H9 (cell line): Measurements from ENCODE around the gene CDC16. TPM values are rescaled to one million over a fixed set of nuclear protein-coding genes. Genes with fewer than 3 reads are reported as not detected.

Experiments used
- DNase-seq: peaks from one replicate; pipeline ENCODE4 v3.0.0-alpha.2; 2017
- H2AFZ ChIP-seq: one replicate; pipeline ENCODE4 v1.6.1; 2013; ENCODE audit warnings: mild to moderate bottlenecking, low read length, control low read depth, moderate library complexity
- H2AK5ac ChIP-seq: 2 replicates; pipeline ENCODE4 v1.6.1; 2013; ENCODE audit warnings: low read length, control low read depth, mixed read lengths; ENCODE audit not compliant: insufficient read length
- H2BK120ac ChIP-seq: one replicate; pipeline ENCODE4 v1.6.1; 2013; ENCODE audit warnings: low read depth, mild to moderate bottlenecking, low read length, control low read depth, inconsistent platforms; ENCODE audit not compliant: poor library complexity, severe bottlenecking
- H2BK12ac ChIP-seq: 2 replicates; pipeline ENCODE4 v1.6.1; 2013; ENCODE audit warnings: low read length, control low read depth, mixed read lengths, low read depth; ENCODE audit not compliant: insufficient read length
- H2BK15ac ChIP-seq: 2 replicates; pipeline ENCODE4 v1.6.1; 2013; ENCODE audit warnings: low read depth, low read length, control low read depth
- H2BK20ac ChIP-seq: one replicate; pipeline ENCODE4 v1.6.1; 2013; ENCODE audit warnings: low read depth, mild to moderate bottlenecking, low read length, control low read depth, inconsistent platforms; ENCODE audit not compliant: poor library complexity, severe bottlenecking
- H2BK5ac ChIP-seq: 2 replicates; pipeline ENCODE4 v1.6.1; 2013; ENCODE audit warnings: low read length, control low read depth, mixed read lengths; ENCODE audit not compliant: insufficient read length
- H3K14ac ChIP-seq: 2 replicates; pipeline ENCODE4 v1.6.1; 2013; ENCODE audit warnings: low read length, control low read depth; ENCODE audit not compliant: insufficient read depth
- H3K18ac ChIP-seq: 2 replicates; pipeline ENCODE4 v1.6.1; 2013; ENCODE audit warnings: low read depth, mild to moderate bottlenecking, mixed read lengths, low read length, control low read depth; ENCODE audit not compliant: insufficient read length
- H3K23ac ChIP-seq: 2 replicates; pipeline ENCODE4 v1.6.1; 2013; ENCODE audit warnings: low read length, control low read depth, mixed read lengths, low read depth; ENCODE audit not compliant: insufficient read length
- H3K23me2 ChIP-seq: 2 replicates; pipeline ENCODE4 v1.6.1; 2013; ENCODE audit warnings: low read depth, mild to moderate bottlenecking, mixed read lengths, low read length, control low read depth; ENCODE audit not compliant: insufficient read length, poor library complexity, severe bottlenecking
- H3K27ac ChIP-seq: 2 replicates; pipeline ENCODE4 v1.5.1; 2013; ENCODE audit warnings: low read length, control low read depth, mixed read lengths, low read depth; ENCODE audit not compliant: insufficient read length
- H3K27me3 ChIP-seq: 2 replicates; pipeline ENCODE4 v1.6.1; 2013; ENCODE audit warnings: low read length, control low read depth, inconsistent platforms; ENCODE audit not compliant: insufficient read depth
- H3K4ac ChIP-seq: 2 replicates; pipeline ENCODE4 v1.6.1; 2013; ENCODE audit warnings: low read depth, mild to moderate bottlenecking, control low read depth, inconsistent platforms, low read length, moderate library complexity
- H3K4me1 ChIP-seq: 2 replicates; pipeline ENCODE4 v1.6.1; 2013; ENCODE audit warnings: low read length, control low read depth, inconsistent platforms; ENCODE audit not compliant: insufficient read depth
- H3K4me2 ChIP-seq: 2 replicates; pipeline ENCODE4 v1.6.1; 2013; ENCODE audit warnings: low read length, control low read depth, mixed read lengths; ENCODE audit not compliant: insufficient read length, insufficient read depth
- H3K56ac ChIP-seq: 2 replicates; pipeline ENCODE4 v1.6.1; 2013; ENCODE audit warnings: low read depth, mild to moderate bottlenecking, mixed read lengths, low read length, control low read depth; ENCODE audit not compliant: insufficient read length
- H3K79me1 ChIP-seq: 2 replicates; pipeline ENCODE4 v1.6.1; 2013; ENCODE audit warnings: low read depth, mild to moderate bottlenecking, moderate library complexity, low read length, control low read depth, inconsistent platforms; ENCODE audit not compliant: insufficient read depth, poor library complexity, severe bottlenecking
- H3K79me2 ChIP-seq: 2 replicates; pipeline ENCODE4 v1.6.1; 2013; ENCODE audit warnings: low read length, control low read depth, inconsistent platforms; ENCODE audit not compliant: insufficient read depth
- H3K9ac ChIP-seq: 2 replicates; pipeline ENCODE4 v1.6.1; 2013; ENCODE audit warnings: low read length, control low read depth, mixed read lengths; ENCODE audit not compliant: insufficient read length; ENCODE audit errors: extremely low read depth
- H3K9me3 ChIP-seq: one replicate; pipeline ENCODE4 v1.6.1; 2013; ENCODE audit warnings: low read depth, low read length, inconsistent platforms; ENCODE audit not compliant: control insufficient read depth
- H3T11ph ChIP-seq: one replicate; pipeline ENCODE4 v1.6.1; 2013; ENCODE audit warnings: mild to moderate bottlenecking, low read length, control low read depth, inconsistent platforms
- H4K20me1 ChIP-seq: one replicate; pipeline ENCODE4 v1.6.1; 2013; ENCODE audit not compliant: control insufficient read depth, insufficient read length, insufficient read depth
- H4K5ac ChIP-seq: 2 replicates; pipeline ENCODE4 v1.6.1; 2013; ENCODE audit warnings: low read depth, mild to moderate bottlenecking, mixed read lengths, low read length, control low read depth; ENCODE audit not compliant: insufficient read length
- H4K8ac ChIP-seq: replicated peaks from 2 replicates; pipeline ENCODE4 v1.6.1; 2013; ENCODE audit warnings: low read length, control low read depth, mixed read lengths, low read depth; ENCODE audit not compliant: insufficient read length
- H4K91ac ChIP-seq: 2 replicates; pipeline ENCODE4 v1.6.1; 2013; ENCODE audit warnings: low read depth, mild to moderate bottlenecking, moderate library complexity, mixed read lengths, low read length, control low read depth; ENCODE audit not compliant: insufficient read length
- H3K27ac Mint-ChIP-seq, 3 experiments: 2 replicates in 2 of 3; 3 replicates in 1 of 3; pipeline ENCODE4 v1.8.0; 2020 to 2021; ENCODE audit warnings: mixed read lengths in 3 of 3, mild to moderate bottlenecking in 1 of 3, moderate library complexity in 1 of 3
- H3K27me3 Mint-ChIP-seq: 2 replicates; pipeline ENCODE4 v1.8.0; 2021; ENCODE audit warnings: low read depth, mild to moderate bottlenecking, moderate library complexity, mixed read lengths
- H3K36me3 Mint-ChIP-seq, 3 experiments: 2 replicates in 2 of 3; 3 replicates in 1 of 3; pipeline ENCODE4 v1.8.0; 2020 to 2021; ENCODE audit warnings: low read depth in 3 of 3, mixed read lengths in 3 of 3; ENCODE audit not compliant: insufficient read depth in 1 of 3
- H3K4me1 Mint-ChIP-seq, 2 experiments: 2 replicates each; pipeline ENCODE4 v1.8.0; 2020; ENCODE audit warnings: mixed read lengths in 2 of 2
- H3K4me3 Mint-ChIP-seq, 2 experiments: 2 replicates in 1 of 2; 3 replicates in 1 of 2; pipeline ENCODE4 v1.8.0; 2020 to 2021; ENCODE audit warnings: mild to moderate bottlenecking in 2 of 2, mixed read lengths in 2 of 2, moderate library complexity in 1 of 2
- H3K9me3 Mint-ChIP-seq, 2 experiments: 2 replicates in 1 of 2; 3 replicates in 1 of 2; pipeline ENCODE4 v1.8.0; 2020; ENCODE audit warnings: mild to moderate bottlenecking in 2 of 2, mixed read lengths in 2 of 2, moderate library complexity in 1 of 2
- WGBS: extraction: QIAGEN DNeasy Blood & Tissue Kit; methylation state at CpG from one replicate; pipeline ENCODE4 v1.1.7; 2013; ENCODE audit warnings: missing lambda C conversion rate, low lambda C conversion rate, mixed read lengths; ENCODE audit not compliant: insufficient read length; ENCODE audit errors: extremely low coverage; 5-methylcytosine and 5-hydroxymethylcytosine counted together
- total RNA-seq: library from RNA; stranded (reverse); gene quantifications from 2 replicates; pipeline ENCODE4 v1.2.1, GENCODE V29; 2021
- TF ChIP-seq, protein P1 (sequence below): fragments of 200-600 bp; sonication (generic); conservative IDR thresholded peaks from 3 replicates; pipeline ENCODE4 v1.8.0; 2021; ENCODE audit warnings: antibody characterized with exemption, mild to moderate bottlenecking

The CDC16 gene
- total RNA-seq, 1 experiment from 2014 or later = 91.9 TPM

DNA sequence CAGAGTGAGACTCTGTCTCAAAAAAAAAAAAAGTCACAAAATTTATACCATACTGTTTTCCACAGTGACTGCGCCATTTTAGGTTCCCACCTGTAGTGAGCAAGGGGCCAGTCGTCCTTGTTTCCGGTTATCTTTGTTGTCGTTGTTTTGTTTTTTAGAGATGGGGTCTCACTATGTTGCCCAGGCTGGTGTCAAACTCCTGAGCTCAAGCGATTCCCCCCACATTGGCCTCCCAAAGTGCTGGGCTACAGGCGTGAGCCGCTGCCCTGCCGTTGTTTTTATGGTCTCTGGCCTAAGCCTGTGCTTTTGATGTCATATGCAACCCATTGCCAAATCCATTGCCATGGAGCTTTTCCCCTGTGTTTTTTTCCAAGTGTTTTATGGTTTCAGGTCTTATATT lies 50.0 kb downstream of the CDC16 start:
- no peaks in the 10 kb centered on the region for H3K9me3 ChIP-seq
- H3T11ph ChIP-seq = no peak overlapping the region
- H3K56ac ChIP-seq = no peak overlapping the region
- H2BK120ac ChIP-seq = no peak overlapping the region
- no peaks in the 10 kb centered on the region for H3K79me1 ChIP-seq
- no CpG with 5 or more reads among the region's 8 CpGs for WGBS
- Mint-ChIP-seq H3K27ac (no peak overlapping the region), H3K4me1 (peaks cover 17 to 18% of the 10 kb centered on the region in 2 experiments), H3K27me3 (no peaks in the 10 kb centered on the region; the same call in 1 of the 2 replicates), H3K4me3 (peak overlapping the region in 1 of 2 experiments; percentile 11; a peak in 1 of 5 replicates), H3K9me3 (no peaks in the 10 kb centered on the region), H3K36me3 (peaks cover 39 to 70% (median 60%) of the 10 kb centered on the region in 3 experiments)
- no peak overlapping the region for H3K14ac ChIP-seq
- H3K4me1 ChIP-seq = peaks cover 3% of the 10 kb centered on the region
- no peak overlapping the region for H3K4ac ChIP-seq
- no peak overlapping the region for H2BK5ac ChIP-seq
- DNase-seq = no peak
- H2BK12ac ChIP-seq = no peak overlapping the region
- TF ChIP-seq, protein P1, sequence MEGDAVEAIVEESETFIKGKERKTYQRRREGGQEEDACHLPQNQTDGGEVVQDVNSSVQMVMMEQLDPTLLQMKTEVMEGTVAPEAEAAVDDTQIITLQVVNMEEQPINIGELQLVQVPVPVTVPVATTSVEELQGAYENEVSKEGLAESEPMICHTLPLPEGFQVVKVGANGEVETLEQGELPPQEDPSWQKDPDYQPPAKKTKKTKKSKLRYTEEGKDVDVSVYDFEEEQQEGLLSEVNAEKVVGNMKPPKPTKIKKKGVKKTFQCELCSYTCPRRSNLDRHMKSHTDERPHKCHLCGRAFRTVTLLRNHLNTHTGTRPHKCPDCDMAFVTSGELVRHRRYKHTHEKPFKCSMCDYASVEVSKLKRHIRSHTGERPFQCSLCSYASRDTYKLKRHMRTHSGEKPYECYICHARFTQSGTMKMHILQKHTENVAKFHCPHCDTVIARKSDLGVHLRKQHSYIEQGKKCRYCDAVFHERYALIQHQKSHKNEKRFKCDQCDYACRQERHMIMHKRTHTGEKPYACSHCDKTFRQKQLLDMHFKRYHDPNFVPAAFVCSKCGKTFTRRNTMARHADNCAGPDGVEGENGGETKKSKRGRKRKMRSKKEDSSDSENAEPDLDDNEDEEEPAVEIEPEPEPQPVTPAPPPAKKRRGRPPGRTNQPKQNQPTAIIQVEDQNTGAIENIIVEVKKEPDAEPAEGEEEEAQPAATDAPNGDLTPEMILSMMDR = no peak
- H3K18ac ChIP-seq = no peak overlapping the region
- H4K20me1 ChIP-seq = no peaks in the 10 kb centered on the region
- H4K5ac ChIP-seq = no peak overlapping the region
- no peak overlapping the region for H2AK5ac ChIP-seq
- no peak overlapping the region for H2BK15ac ChIP-seq
- no peaks in the 10 kb centered on the region for H3K27me3 ChIP-seq
- no peak overlapping the region for H4K91ac ChIP-seq
- H3K4me2 ChIP-seq = no peak overlapping the region
- no peaks in the 10 kb centered on the region for H3K23me2 ChIP-seq
- no peak overlapping the region for H3K27ac ChIP-seq
- H2AFZ ChIP-seq = no peak overlapping the region
- no peak overlapping the region for H3K9ac ChIP-seq
- no peak overlapping the region for H3K23ac ChIP-seq
- H3K79me2 ChIP-seq = peaks cover 4% of the 10 kb centered on the region; the same call in 1 of the 2 replicates
- H2BK20ac ChIP-seq = no peak overlapping the region
- H4K8ac ChIP-seq = no peak overlapping the region
